ENCODE results near the gene SOCS1. TPM values are rescaled to one million over a fixed set of nuclear protein-coding genes. Genes with fewer than 3 reads are reported as not detected.

The SOCS1 gene
- total and polyA plus RNA-seq, 2 experiments from 2014 or later: 84.7 to 104 TPM

- Mint-ChIP-seq H3K4me1 (peaks cover 14% of the 10 kb centered on the region), H3K27me3 (ENCODE audit: insufficient read depth, low read depth, poor library complexity) (peaks cover 17% of the 10 kb centered on the region), H3K36me3 (ENCODE audit: low read depth) (no peaks in the 10 kb centered on the region; the same call in 2 of the 3 replicates), H3K4me3 (no peak within 1 kb of the TSS; the same call in 2 of the 3 replicates), H3K27ac (no peak within 1 kb of the TSS), H3K9me3 (peaks cover 3% of the 10 kb centered on the region; the same call in 1 of the 3 replicates)
- TF ChIP-seq JUNB (IDR thresholded peaks at IDR 0.05; ENCODE audit: unreplicated experiment) (no peak), ZNF462 (CRISPR knock-in tag; IDR thresholded peaks at IDR 0.05) (no peak), ZNF114 (CRISPR knock-in tag; IDR thresholded peaks at IDR 0.05) (no peak), REST (IDR thresholded peaks at IDR 0.05; ENCODE audit: unreplicated experiment) (no peak), EZH2phosphoT487 (IDR thresholded peaks at IDR 0.05; ENCODE audit: unreplicated experiment) (no peak), ZNF331 (CRISPR knock-in tag; IDR thresholded peaks at IDR 0.05; ENCODE audit: low read depth) (no peak), POLR2AphosphoS5 (IDR thresholded peaks at IDR 0.05; ENCODE audit: low read depth) (no peak), EZH2 (IDR thresholded peaks at IDR 0.05; ENCODE audit: low read depth, unreplicated experiment) (no peak), CREB1 (CRISPR knock-in tag; IDR thresholded peaks at IDR 0.05; ENCODE audit: low read depth) (no peak), CTCF (conservative IDR thresholded peaks at IDR 0.05; ENCODE audit: low read depth in 2 of 2) (no peak), STAT1 (IDR thresholded peaks at IDR 0.05; ENCODE audit: unreplicated experiment) (no peak), NANOG (IDR thresholded peaks at IDR 0.05; ENCODE audit: borderline replicate concordance) (no peak), ETS1 (IDR thresholded peaks at IDR 0.05) (no peak)
- Histone ChIP-seq H3K4me1 (ENCODE audit: insufficient read depth) (no peaks in the 10 kb centered on the region; the same call in 1 of the 2 replicates), H3K27ac (ENCODE audit: low read depth) (no peak within 1 kb of the TSS), H4K20me1 (replicated peaks; ENCODE audit: insufficient read depth) (no peaks in the 10 kb centered on the region), H3K79me2 (replicated peaks; ENCODE audit: insufficient read depth) (no peaks in the 10 kb centered on the region), H3K4me3 (no peak within 1 kb of the TSS), H3K9me2 (ENCODE audit: insufficient read depth) (no peaks in the 10 kb centered on the region), H3K4me2 (no peak within 1 kb of the TSS), H2AFZ (peak within 1 kb of the TSS; percentile 23; the same call in 1 of the 2 replicates), H3F3A (replicated peaks; ENCODE audit: low read depth) (no peaks in the 10 kb centered on the region), H3K36me3 (ENCODE audit: insufficient read depth) (no peaks in the 10 kb centered on the region), H3K27me3 (ENCODE audit: insufficient read depth) (no peaks in the 10 kb centered on the region)
- ATAC-seq (0 out of 3 replicates have a peak, but pooled peaks have one; percentile 14), DNase-seq (ENCODE audit: low spot score) (no peak)
Observed at GRCh38 chr16:11276143-11276895, 20.3 kb upstream of the SOCS1 start, which contains the start of gene PRM2. PRM2 (minus strand) TSS chr16:11276480; CDS start chr16:11276370, 110 bp downstream.
